Adipocyte (in vitro differentiated cells): ENCODE data around the gene MACROD2.

Source experiments
- DNase-seq: peaks from one replicate; pipeline ENCODE4 v3.0.0-alpha.2; 2015; ENCODE audit warnings: low read depth
- H3K27me3 ChIP-seq: replicated peaks from 2 replicates; pipeline ENCODE4 v1.7.0; 2013; ENCODE audit warnings: mild to moderate bottlenecking, low read length, moderate library complexity; ENCODE audit not compliant: control insufficient read depth, insufficient read depth
- H3K36me3 ChIP-seq: 2 replicates; pipeline ENCODE4 v1.7.0; 2013; ENCODE audit warnings: low read length, mild to moderate bottlenecking, moderate library complexity; ENCODE audit not compliant: control insufficient read depth, insufficient read depth, severe bottlenecking
- H3K4me1 ChIP-seq: 2 replicates; pipeline ENCODE4 v1.7.0; 2013; ENCODE audit warnings: mild to moderate bottlenecking, low read length, moderate library complexity; ENCODE audit not compliant: control insufficient read depth, insufficient read depth
- H3K4me3 ChIP-seq: 2 replicates; pipeline ENCODE4 v1.7.0; 2013; ENCODE audit warnings: mild to moderate bottlenecking, low read length, moderate library complexity
- H3K9ac ChIP-seq: 2 replicates; pipeline ENCODE4 v1.7.0; 2013; ENCODE audit warnings: mild to moderate bottlenecking, low read length, moderate library complexity
- H3K9me3 ChIP-seq: 2 replicates; pipeline ENCODE4 v1.7.0; 2013; ENCODE audit warnings: mild to moderate bottlenecking, low read length, moderate library complexity; ENCODE audit not compliant: control insufficient read depth

The MACROD2 gene

DNA sequence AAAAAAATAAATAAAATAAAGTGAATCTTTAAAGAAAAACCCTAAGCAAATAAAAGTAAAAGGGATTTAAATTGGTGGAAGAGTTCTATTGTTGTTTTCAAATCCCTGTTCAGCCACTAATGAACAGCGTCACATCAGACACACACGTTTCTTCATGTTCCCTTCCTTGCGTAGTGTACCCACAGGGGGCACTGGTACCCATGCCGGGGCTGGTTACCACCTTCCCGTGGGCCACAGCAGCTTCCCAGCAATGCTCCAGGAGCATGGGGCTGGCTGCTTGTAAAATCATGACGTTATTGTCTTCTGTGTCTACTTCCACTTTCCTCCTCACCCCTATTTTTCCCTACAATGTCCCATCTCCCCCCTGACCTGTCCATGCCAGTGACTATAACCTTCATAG lies 1589.2 kb downstream of the MACROD2 start:
- H3K36me3 ChIP-seq: no peaks in the 10 kb centered on the region
- no peak overlapping the region for H3K9ac ChIP-seq
- no peaks in the 10 kb centered on the region for H3K4me1 ChIP-seq
- H3K27me3 ChIP-seq: no peaks in the 10 kb centered on the region
- H3K9me3 ChIP-seq: no peaks in the 10 kb centered on the region
- no peak for DNase-seq
- H3K4me3 ChIP-seq: no peak overlapping the region

DNA sequence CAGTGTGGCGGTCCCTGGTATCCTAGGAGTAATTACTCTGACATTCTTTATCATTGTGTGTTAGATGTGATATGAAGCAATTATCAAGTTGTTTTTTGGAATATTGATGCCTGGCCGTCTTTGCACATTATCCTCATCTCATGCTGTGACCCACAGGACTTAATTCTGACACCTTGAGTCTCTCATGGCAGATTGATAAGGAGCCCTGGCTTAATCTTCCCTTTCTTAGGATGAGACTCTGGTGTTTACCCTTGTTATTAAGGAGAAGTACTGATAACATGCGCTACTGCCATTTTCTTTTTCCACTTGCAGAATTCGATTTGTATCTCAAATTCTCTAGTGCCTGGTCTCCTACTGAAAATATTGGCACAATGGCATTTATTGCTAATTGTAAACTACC lies 1597.8 kb downstream of the MACROD2 start:
- H3K36me3 ChIP-seq: no peaks in the 10 kb centered on the region
- H3K4me3 ChIP-seq: no peak overlapping the region
- no peak overlapping the region for H3K9ac ChIP-seq
- no peaks in the 10 kb centered on the region for H3K27me3 ChIP-seq
- H3K9me3 ChIP-seq: no peaks in the 10 kb centered on the region
- DNase-seq: no peak
- no peaks in the 10 kb centered on the region for H3K4me1 ChIP-seq

DNA sequence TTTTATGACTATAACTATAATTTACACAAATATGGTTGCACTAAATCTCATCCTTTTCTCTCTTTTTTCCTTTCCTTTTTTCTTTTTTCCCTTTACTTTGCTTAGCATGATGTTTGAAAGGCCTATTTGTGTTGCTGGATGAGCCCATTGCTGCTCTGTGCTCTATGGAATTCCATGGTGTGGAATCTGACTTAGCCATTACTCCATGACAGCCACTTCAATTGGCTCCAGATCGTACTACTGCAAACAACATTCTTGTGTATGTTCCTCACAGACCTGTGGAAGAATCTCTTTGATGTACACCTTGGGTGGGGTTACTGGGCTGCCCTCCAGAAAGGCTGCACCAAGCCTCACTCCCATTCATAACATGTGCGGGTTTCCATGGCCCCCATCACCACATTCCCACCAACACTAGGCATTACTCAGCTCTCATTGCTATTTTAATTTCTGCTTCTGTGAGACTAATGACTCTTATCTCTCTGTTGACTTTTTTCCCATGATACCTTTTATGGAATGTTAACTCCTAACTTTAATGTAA lies 1598.9 kb downstream of the MACROD2 start:
- Histone ChIP-seq H3K4me1 (no peaks in the 10 kb centered on the region), H3K27me3 (no peaks in the 10 kb centered on the region), H3K36me3 (no peaks in the 10 kb centered on the region), H3K9ac (no peak overlapping the region), H3K9me3 (no peaks in the 10 kb centered on the region), H3K4me3 (no peak overlapping the region)
- DNase-seq: no peak

DNA sequence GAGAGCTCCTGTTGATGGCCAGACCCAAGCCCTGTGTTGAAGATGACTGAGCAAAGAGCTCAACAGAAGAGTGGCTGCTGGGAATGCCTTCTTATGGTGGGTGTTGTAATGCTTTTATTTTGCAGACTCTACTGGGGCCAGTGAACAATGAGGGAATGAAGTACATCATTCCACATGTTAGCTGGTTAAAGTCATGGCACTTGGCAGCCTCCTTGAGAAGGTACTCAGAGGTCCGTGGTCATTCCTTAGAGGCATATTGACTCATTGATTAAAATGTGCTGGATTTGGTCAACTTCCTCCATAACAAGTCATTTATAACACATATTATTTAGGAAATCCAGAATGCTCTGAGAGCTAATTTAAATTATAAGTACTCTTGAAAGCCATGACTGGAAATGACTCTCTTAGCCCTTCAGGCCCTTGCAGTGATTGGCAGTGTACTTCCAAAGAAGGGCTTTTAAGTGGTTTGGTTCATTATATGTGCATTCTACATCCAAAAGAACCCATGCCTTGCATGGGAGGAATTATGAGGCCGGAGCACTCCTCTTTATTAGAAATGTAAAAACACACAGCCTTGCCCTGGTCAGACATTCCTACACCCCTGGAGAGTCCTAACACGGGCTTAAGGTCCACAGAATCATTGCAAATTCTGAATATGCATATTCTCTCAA lies 1601.0 kb downstream of the MACROD2 start:
- H3K27me3 ChIP-seq: no peaks in the 10 kb centered on the region
- no peaks in the 10 kb centered on the region for H3K36me3 ChIP-seq
- no peaks in the 10 kb centered on the region for H3K9me3 ChIP-seq
- no peaks in the 10 kb centered on the region for H3K4me1 ChIP-seq
- no peak overlapping the region for H3K9ac ChIP-seq
- DNase-seq: no peak
- H3K4me3 ChIP-seq: no peak overlapping the region

DNA sequence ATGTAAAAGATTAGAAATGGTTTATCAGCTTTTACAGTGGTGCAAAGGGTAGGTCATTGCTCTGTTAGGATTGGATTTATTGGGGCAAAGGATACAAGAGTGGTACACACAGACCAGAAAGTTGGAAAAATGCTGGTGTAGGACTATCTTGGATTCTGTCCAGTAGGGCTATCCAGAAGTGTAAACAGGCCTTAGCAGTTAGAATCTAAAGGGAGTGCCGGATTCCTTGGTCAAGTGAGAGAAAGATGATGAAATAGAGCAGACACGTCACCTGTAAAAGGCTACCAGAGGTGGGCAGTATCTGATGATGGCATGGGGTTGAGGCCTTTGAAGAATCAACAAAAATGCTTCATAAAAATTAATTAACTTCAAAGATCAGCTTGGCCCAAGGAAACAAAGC lies 1602.0 kb downstream of the MACROD2 start:
- H3K9me3 ChIP-seq: no peaks in the 10 kb centered on the region
- no peaks in the 10 kb centered on the region for H3K36me3 ChIP-seq
- no peak for DNase-seq
- H3K4me1 ChIP-seq: no peaks in the 10 kb centered on the region
- H3K9ac ChIP-seq: no peak overlapping the region
- no peaks in the 10 kb centered on the region for H3K27me3 ChIP-seq
- no peak overlapping the region for H3K4me3 ChIP-seq

DNA sequence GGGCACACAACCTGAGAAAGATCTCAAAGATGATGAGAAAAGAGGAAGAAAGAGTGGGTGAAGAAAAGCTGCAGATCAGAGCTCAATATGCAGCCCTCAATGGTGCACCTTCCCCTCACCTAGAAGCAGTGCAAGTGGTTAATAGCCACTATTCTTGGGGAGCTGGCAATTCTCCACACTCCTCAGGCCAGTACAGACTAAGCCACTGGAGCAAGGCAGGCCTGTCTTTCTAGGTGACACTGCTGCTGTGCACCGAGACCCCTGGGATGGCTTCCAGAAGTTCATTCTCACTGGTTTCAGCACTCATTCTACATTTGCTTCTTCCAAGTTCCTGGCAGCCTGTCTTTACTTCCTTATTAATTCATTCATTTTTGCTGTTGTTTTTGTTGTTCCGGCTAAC lies 1604.6 kb downstream of the MACROD2 start:
- Histone ChIP-seq H3K9ac (no peak overlapping the region), H3K4me1 (no peaks in the 10 kb centered on the region), H3K9me3 (no peaks in the 10 kb centered on the region), H3K4me3 (no peak overlapping the region), H3K27me3 (no peaks in the 10 kb centered on the region), H3K36me3 (no peaks in the 10 kb centered on the region)
- no peak for DNase-seq

DNA sequence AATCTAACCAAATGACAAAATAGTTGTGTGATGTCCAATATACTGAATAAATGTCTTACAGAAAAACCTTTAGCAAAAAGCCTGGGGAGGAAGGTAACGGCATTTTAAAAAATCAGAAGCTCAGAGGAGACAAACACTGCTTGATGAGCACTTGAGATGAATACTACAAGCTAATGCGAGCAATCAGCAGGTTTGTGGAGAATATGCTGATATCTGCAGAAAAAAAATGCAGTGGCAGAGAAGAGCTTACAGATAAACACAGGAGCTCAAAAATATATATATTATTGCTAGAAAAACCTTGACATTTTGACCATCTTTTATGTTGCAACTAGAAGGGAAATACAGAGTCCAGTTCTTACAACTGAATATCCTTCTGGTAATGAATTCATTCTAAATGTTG lies 1605.2 kb downstream of the MACROD2 start:
- no peak for DNase-seq
- H3K4me1 ChIP-seq: no peaks in the 10 kb centered on the region
- no peak overlapping the region for H3K4me3 ChIP-seq
- H3K27me3 ChIP-seq: no peaks in the 10 kb centered on the region
- H3K9me3 ChIP-seq: no peaks in the 10 kb centered on the region
- no peaks in the 10 kb centered on the region for H3K36me3 ChIP-seq
- no peak overlapping the region for H3K9ac ChIP-seq

DNA sequence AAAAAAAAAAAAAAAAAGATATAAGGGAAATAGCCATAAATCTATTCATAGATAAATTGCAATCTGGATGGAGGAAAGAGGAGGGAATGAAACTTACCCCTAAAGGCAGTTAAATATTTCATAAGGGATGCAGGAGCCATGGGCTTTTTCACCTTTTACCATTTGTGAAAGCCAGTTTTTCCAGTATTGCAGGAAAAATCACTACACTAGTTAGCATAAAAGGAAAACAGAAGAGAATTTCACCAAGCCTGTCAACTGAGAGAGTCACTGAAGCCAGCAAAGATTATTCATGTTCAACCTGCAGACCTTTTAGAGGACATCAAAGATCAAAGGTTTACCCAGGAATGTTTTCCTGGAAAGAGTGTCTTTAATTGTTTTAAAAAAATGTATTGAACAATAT lies 1608.2 kb downstream of the MACROD2 start:
- Histone ChIP-seq H3K4me1 (no peaks in the 10 kb centered on the region), H3K27me3 (no peaks in the 10 kb centered on the region), H3K9ac (no peak overlapping the region), H3K9me3 (no peaks in the 10 kb centered on the region), H3K4me3 (no peak overlapping the region), H3K36me3 (no peaks in the 10 kb centered on the region)
- DNase-seq: no peak

DNA sequence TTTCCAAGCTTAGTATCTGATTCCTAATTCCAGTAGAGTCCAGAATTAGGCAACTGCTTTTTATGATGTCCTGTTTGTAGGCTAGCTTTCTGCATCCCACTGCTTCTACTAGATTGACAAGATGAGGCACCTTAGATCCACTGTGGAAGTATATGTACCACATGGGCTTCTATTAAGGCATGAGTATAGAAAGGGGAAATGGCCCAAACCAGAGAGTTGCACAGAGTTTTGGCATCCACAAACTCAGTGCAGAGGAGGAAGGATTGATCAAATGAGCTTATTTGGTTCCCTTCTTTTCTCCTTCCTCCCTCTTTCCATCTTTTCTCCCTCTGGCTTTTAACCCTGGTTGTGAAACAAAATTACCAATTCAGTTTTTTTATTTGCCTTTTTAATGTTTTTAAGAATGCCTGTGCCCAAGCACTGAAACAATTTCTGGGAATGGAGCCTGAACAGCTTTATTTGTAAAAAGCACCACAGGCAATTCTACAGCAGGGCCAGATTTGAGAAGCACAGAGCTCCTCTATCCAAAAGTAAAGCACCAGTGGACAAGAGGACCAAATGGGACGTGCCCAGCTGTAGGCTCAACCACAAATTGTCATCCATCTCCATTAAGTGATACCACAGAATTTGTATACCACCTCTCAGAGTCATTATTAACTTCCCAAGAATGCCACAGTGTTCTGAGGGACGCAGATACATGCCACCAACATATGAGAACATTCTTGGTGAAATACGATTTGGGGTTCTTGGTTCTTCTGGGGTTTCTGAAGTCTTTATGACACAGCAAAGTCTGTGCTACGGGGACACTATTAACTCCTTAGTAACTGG lies 1608.9 kb downstream of the MACROD2 start:
- no peaks in the 10 kb centered on the region for H3K4me1 ChIP-seq
- H3K27me3 ChIP-seq: no peaks in the 10 kb centered on the region
- no peak overlapping the region for H3K9ac ChIP-seq
- DNase-seq: no peak
- no peaks in the 10 kb centered on the region for H3K36me3 ChIP-seq
- H3K4me3 ChIP-seq: no peak overlapping the region
- H3K9me3 ChIP-seq: no peaks in the 10 kb centered on the region

DNA sequence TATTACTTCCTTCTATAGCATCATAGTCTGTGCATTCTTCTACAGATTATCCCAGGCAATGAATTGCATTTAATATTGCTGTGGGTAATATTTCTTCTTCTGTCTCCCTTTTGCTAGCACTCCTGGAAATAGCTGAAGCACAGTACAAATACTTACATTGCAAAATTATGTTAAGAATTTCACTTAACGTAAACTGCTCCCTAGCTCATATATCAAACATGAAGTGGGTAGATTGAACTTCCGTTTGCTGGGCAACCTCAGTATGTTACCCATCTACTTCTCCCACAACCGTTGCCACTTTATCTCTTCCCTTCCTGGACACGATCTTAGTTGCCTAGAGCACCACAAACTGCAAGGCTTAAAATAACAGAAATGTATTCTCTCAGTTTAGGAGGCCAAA lies 1614.6 kb downstream of the MACROD2 start:
- no peaks in the 10 kb centered on the region for H3K9me3 ChIP-seq
- H3K36me3 ChIP-seq: no peaks in the 10 kb centered on the region
- H3K4me1 ChIP-seq: no peaks in the 10 kb centered on the region
- H3K27me3 ChIP-seq: no peaks in the 10 kb centered on the region
- H3K4me3 ChIP-seq: no peak overlapping the region
- H3K9ac ChIP-seq: no peak overlapping the region
- no peak for DNase-seq

DNA sequence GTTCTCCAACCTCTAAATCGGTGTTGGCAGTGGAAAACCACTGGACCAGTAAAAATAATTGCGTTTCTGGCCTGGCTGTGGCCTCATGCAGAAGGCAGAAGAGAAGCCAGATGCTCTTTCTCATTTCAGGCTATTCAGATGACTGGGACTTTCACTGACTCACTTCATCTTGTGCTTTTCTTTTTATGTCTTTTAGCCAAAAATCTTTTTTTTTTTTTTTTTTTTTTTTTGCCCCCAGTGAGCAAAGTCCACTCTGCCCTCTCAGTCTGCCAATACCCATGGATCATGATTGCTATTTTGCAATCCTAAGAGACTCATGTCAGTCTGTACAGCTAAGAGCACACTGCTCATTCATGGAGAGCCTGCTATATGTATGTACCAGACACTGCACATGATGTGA lies 1615.5 kb downstream of the MACROD2 start:
- no peak overlapping the region for H3K4me3 ChIP-seq
- H3K9me3 ChIP-seq: no peaks in the 10 kb centered on the region
- no peaks in the 10 kb centered on the region for H3K27me3 ChIP-seq
- H3K9ac ChIP-seq: no peak overlapping the region
- no peaks in the 10 kb centered on the region for H3K4me1 ChIP-seq
- H3K36me3 ChIP-seq: no peaks in the 10 kb centered on the region
- DNase-seq: no peak
